Esophagus squamous epithelium (tissue), 5 donors: Measurements from ENCODE around the gene KRT74. TPM values are rescaled to one million over a fixed set of nuclear protein-coding genes. Genes with fewer than 3 reads are reported as not detected.

Experiments used
- DNase-seq: peaks from one replicate; lab custom pipeline; 2025; lab: John Stamatoyannopoulos, UW
- H3K27ac ChIP-seq, 4 donors: fragments of 200-600 bp; sonication (generic); one replicate each; pipeline ENCODE4 v1.5.1; 2016 to 2019; ENCODE audit warnings: mild to moderate bottlenecking in 1 of 4
- H3K27me3 ChIP-seq, 4 donors: fragments of 200-600 bp; sonication (generic); 1 replicate in 3 of 4; 2 replicates in 1 of 4; pipeline versions ENCODE4 v1.5.1 to v1.6.0; 2017 to 2021; ENCODE audit warnings: antibody characterized with exemption in 1 of 4
- H3K36me3 ChIP-seq, 3 donors: fragments of 200-600 bp; sonication (generic); one replicate each; pipeline ENCODE4 v1.5.1; 2016 to 2019
- H3K4me1 ChIP-seq, 3 donors: fragments of 200-600 bp; sonication (generic); one replicate each; pipeline ENCODE4 v1.5.1; 2017 to 2019
- H3K4me3 ChIP-seq, 4 donors: fragments of 200-600 bp; sonication (generic); 1 replicate in 3 of 4; 2 replicates in 1 of 4; pipeline ENCODE4 v1.5.1; 2016 to 2019; ENCODE audit warnings: mild to moderate bottlenecking in 2 of 4, moderate library complexity in 1 of 4
- H3K9me3 ChIP-seq, 3 donors: fragments of 200-600 bp; sonication (generic); one replicate each; pipeline ENCODE4 v1.5.1; 2016 to 2019
- POLR2A ChIP-seq, 4 donors: fragments of 450-650 bp; IDR thresholded peaks; one replicate each; pipeline ENCODE4 v1.6.1; 2017; ENCODE audit warnings: antibody characterized with exemption in 4 of 4, mild to moderate bottlenecking in 4 of 4, moderate library complexity in 3 of 4
- WGBS, 2 donors: methylation state at CpG; one replicate each; pipeline ENCODE4 v1.1.5; 2018; 5-methylcytosine and 5-hydroxymethylcytosine counted together
- intact Hi-C: fragments of 100-400 bp; cut with DNase I; formaldehyde crosslinking; loops from one replicate; pipeline ENCODE4 v1.15.0; 2022
- total RNA-seq, 4 donors: library from RNA; depleted of rRNA; stranded (reverse); fragments of >200 nt; gene quantifications; one replicate each; pipeline ENCODE4 v1.1.0, GENCODE V29; 2016
- TF ChIP-seq, protein P1 (sequence below), 6 experiments: fragments of 450-650 bp in 4 of 6; fragments of 200-600 bp in 2 of 6; sonication (generic) in 2 of 6; IDR thresholded peaks; one replicate each; pipeline ENCODE4 v1.5.1; 2016 to 2019; ENCODE audit warnings: antibody characterized with exemption in 6 of 6, mild to moderate bottlenecking in 4 of 6, moderate library complexity in 4 of 6
- donor health status: DM: yes; HTN: yes; CAD: no.

The KRT74 gene
- total RNA-seq, 4 donors from 2014 or later: 0.19 to 6.7 TPM; not detected in 2

GRCh38 chr12:52582486-52582885, 8.8 kb upstream of the KRT74 start:
- Histone ChIP-seq H3K4me1 (peaks cover 25 to 59% (median 27%) of the 10 kb centered on the region in 3 donors), H3K27me3 (no peaks in the 10 kb centered on the region), H3K27ac (peak overlapping the region; percentile 74 to 83 (median 77)), H3K9me3 (no peaks in the 10 kb centered on the region), H3K4me3 (no peak overlapping the region), H3K36me3 (no peaks in the 10 kb centered on the region)
- TF ChIP-seq, protein P1, sequence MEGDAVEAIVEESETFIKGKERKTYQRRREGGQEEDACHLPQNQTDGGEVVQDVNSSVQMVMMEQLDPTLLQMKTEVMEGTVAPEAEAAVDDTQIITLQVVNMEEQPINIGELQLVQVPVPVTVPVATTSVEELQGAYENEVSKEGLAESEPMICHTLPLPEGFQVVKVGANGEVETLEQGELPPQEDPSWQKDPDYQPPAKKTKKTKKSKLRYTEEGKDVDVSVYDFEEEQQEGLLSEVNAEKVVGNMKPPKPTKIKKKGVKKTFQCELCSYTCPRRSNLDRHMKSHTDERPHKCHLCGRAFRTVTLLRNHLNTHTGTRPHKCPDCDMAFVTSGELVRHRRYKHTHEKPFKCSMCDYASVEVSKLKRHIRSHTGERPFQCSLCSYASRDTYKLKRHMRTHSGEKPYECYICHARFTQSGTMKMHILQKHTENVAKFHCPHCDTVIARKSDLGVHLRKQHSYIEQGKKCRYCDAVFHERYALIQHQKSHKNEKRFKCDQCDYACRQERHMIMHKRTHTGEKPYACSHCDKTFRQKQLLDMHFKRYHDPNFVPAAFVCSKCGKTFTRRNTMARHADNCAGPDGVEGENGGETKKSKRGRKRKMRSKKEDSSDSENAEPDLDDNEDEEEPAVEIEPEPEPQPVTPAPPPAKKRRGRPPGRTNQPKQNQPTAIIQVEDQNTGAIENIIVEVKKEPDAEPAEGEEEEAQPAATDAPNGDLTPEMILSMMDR (IDR thresholded peaks at IDR 0.05): no peak
- no peak for TF ChIP-seq POLR2A (IDR thresholded peaks at IDR 0.05)
- DNase-seq: no peak
- 63% methylated on average over 1 to 2 of the region's 2 CpGs for WGBS, 2 donors
- intact Hi-C loops: loop anchor here (5.0 kb wide), 1 partner anchor 295 kb away; no protein-coding TSS in a partner anchor

- WGBS, 2 donors: 29% methylated on average over 6 of the region's 6 CpGs
- peaks cover 25 to 59% (median 27%) of the 10 kb centered on the region in 3 donors for H3K4me1 ChIP-seq
- no peaks in the 10 kb centered on the region for H3K9me3 ChIP-seq
- H3K27ac ChIP-seq: peak overlapping the region; percentile 74 to 83 (median 77)
- intact Hi-C loops: loop anchor here (5.0 kb wide), 1 partner anchor 296 kb away; no protein-coding TSS in a partner anchor
- H3K27me3 ChIP-seq: no peaks in the 10 kb centered on the region
- no peaks in the 10 kb centered on the region for H3K36me3 ChIP-seq
- no peak for TF ChIP-seq POLR2A (IDR thresholded peaks at IDR 0.05)
- TF ChIP-seq, protein P1 (IDR thresholded peaks at IDR 0.05): no peak
- no peak overlapping the region for H3K4me3 ChIP-seq
- no peak for DNase-seq
These were observed 7.8 kb upstream of the KRT74 start for GRCh38 chr12:52581481-52581880.

DNA sequence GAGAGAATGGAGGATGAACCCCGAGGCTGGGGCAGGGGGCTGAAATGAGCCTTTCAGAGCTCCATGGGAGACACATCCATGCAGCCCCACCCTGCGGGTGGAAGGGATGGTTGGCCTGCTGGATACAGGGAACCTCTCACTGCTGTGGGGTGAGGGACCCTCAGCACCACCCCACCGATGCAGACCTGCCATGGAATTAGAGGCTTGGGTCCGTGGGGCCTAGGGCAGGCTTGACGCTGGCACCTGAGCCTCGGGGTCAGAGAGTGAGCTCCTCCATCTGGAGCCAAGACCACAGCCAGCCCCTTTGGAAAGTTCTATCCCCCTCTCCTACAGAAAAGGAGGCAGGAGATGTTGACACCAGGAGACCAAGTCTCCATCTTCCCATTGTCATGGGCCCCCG, 7.4 kb upstream of the KRT74 start:
- Histone ChIP-seq H3K36me3 (no peaks in the 10 kb centered on the region), H3K4me3 (no peak overlapping the region), H3K4me1 (peaks cover 25 to 59% (median 27%) of the 10 kb centered on the region in 3 donors), H3K9me3 (no peaks in the 10 kb centered on the region), H3K27me3 (no peaks in the 10 kb centered on the region), H3K27ac (peak overlapping the region; percentile 74 to 83 (median 77))
- DNase-seq: no peak
- intact Hi-C loops: loop anchor here (5.0 kb wide), 1 partner anchor 296 kb away; no protein-coding TSS in a partner anchor
- TF ChIP-seq, protein P1 (IDR thresholded peaks at IDR 0.05): no peak
- TF ChIP-seq POLR2A (IDR thresholded peaks at IDR 0.05): no peak
- 42 to 66% methylated on average over 4 to 6 of the region's 7 CpGs for WGBS, 2 donors

- intact Hi-C loops: loop anchor here (5.0 kb wide), 1 partner anchor 297 kb away; no protein-coding TSS in a partner anchor
These were observed 6.9 kb upstream of the KRT74 start for GRCh38 chr12:52580496-52580895.

More at GRCh38 chr12:52580496-52580895, 6.9 kb upstream of the KRT74 start:
- Histone ChIP-seq H3K36me3 (no peaks in the 10 kb centered on the region), H3K27me3 (no peaks in the 10 kb centered on the region), H3K4me1 (peaks cover 25 to 59% (median 27%) of the 10 kb centered on the region in 3 donors), H3K27ac (peak overlapping the region; percentile 74 to 83 (median 77)), H3K4me3 (no peak overlapping the region), H3K9me3 (no peaks in the 10 kb centered on the region)
- TF ChIP-seq POLR2A (IDR thresholded peaks at IDR 0.05): no peak
- TF ChIP-seq, protein P1 (IDR thresholded peaks at IDR 0.05): no peak
- no peak for DNase-seq
- WGBS, 2 donors: 0% methylated on average over 1 of the region's 1 CpG; no CpG with 5 or more reads in 1 of the 2 donors
